IPS-11a (cell line): Measurements from ENCODE around the gene MAMDC2.
"Not testable (repeated sequence)": the region's sequence is repeated elsewhere in the genome, so short reads cannot be mapped to it uniquely, and the experiment has no call there.

ENCODE experiments used
- H3K4me3 ChIP-seq: one replicate; pipeline ENCODE4 v1.5.1; 2013; ENCODE audit warnings: low read depth, low read length, control low read depth

Gene MAMDC2

DNA sequence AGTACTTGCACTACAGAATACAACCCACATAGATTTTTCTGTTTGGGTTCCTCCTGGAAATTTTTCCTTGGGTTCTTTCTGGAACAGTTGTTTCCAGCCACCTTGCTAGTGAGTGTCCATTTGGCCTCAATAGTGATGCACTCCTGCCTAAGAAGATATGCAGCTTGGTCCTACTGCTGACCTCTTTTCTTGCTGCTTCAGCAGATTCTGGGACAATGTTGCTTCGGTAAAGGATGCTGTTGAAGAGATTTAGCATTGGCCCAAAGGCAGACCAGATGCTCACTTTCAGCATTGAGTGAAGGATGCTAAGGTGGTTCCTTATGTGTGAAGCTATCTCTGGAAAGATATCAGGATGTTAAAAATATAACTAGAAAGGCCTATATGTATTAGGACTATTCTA lies 128.9 kb downstream of the MAMDC2 start:
- H3K4me3 ChIP-seq, result no peak overlapping the region

DNA sequence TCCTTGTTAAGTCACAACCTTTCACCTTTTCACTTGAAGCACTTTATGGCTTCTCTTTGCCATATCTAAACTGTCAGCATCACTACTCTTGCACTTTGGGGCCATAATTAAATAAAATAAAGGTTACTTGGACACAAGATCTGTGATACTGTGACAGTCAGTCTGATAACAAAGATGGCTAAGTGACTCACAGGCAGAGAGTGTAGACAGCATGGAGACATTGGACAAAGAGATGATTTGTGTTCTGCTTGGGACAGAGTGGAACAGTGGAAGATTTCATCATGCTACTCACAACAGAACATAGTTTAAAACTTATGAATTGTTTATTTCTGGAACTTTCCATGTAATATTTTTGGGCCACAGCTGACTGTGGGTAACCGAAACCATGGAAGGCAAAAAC lies 133.5 kb downstream of the MAMDC2 start:
- no peak overlapping the region for H3K4me3 ChIP-seq

DNA sequence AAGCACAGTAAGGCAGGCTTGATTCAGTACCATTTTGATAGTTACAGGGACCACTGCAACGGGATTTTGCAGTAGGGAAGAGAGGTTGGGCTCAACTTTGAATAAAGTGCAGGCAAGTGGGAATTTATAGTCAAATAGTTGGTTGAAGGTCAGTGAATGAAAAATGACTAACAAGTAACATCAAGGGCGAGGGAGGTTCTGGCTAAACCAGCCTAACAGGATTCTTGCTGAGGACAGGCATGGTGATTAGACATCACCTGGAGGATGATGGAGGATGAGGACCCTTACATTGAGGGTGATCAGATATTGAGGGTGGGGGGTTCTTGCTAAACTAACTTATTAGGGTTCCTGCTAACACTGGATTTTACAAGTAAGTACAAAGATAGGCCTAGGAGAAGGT lies 149.1 kb downstream of the MAMDC2 start:
- H3K4me3 ChIP-seq, result no peak overlapping the region

DNA sequence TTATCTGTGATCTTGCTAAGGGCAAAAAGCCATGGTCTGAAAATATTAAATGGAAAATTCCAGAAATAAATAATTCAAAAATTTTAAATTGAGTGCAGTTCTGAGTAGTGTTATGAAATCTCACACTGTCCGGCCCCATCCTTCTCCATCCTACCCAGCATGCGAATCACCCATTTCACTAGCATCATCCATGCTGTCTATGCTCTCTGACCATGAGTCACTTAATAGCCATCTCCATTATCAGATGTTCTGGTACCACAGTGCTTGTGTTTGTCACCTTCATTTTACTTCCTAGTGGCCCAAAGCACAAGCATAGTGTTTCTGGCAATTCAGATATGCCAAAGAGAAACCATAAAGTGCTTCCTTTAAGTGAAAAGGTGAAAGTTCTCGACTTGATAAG lies 151.8 kb downstream of the MAMDC2 start:
- H3K4me3 ChIP-seq, result no peak overlapping the region

DNA sequence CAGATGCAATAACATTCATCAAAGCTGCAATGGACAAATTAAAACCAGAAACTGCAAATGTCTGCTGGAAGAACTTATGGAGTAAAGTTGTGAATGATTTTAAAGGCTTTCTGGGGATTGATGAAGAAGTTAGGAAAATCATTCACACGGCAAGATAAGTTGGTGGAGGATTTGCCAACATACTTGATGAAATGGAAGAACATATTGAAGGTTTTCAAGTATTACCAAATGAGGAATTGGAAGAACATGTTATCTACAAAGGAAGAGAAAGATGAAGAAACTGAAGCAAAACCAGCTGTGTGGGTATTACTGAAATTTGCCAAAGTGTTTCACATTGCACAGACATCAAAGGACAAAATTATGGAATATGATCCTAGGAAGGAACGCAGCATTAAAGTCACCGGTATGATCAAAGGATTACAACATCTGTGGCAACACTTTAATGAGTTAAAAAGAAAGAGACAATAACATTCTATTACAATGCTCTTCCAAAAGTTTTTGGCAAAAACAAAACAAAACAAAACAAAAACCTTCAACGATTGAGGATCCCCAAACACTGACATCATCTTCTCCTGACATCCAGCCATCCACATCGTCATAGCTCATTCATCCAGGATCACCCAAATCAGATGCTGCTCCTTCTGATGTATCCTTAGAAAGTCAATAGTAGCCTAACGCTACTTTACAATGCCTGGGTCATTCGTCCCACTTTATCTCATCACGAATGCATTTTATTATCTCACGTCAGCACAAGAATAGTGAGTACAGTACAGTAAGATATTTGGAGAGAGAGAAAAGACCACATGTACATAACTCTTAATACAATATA lies 153.8 kb downstream of the MAMDC2 start:
- no peak overlapping the region for H3K4me3 ChIP-seq

DNA sequence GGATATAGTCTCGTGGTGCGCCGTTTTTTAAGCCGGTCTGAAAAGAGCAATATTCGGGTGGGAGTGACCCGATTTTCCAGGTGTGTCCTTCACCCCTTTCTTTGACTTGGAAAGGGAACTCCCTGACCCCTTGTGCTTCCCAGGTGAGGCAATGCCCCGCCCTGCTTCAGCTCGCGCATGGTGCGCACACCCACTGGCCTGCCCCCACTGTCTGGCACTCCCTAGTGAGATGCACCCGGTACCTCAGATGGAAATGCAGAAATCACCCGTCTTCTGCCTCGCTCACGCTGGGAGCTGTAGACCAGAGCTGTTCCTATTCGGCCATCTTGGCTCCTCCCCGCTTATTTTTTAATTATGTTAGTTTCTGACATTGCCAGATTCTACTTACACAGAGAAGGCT lies 161.1 kb downstream of the MAMDC2 start:
- H3K4me3 ChIP-seq, result not testable (repeated sequence)

DNA sequence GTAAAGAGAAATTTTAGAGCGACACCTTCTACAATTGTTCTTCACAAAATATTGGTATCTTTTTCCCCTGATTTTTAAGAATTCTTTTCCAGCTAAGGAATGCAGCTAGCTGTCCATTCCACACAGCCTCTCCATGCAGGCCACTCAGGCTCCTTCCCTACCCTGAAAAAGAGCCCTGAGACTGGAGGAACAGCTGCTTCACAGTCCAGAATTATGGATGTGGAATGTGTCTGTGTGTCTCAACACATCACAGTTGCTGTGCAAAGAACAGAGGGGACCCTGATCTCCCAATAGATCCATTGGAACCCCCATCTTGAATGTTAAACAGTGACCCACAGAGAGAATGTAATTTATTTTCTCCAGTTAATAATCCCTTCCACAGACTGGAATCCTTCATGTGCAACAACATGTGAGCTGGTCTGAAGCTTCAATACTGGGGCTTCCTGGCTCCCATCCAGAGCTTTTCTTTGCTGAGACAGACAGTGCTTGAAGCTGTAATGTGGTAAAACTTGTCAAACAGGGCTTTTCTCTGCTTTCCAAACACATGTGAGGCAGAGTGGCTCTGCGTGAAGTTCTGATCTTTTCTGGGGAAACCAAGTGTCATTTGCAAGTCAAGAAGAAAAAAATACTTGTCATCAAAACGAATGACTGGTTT lies 161.8 kb downstream of the MAMDC2 start:
- H3K4me3 ChIP-seq, result no peak overlapping the region

DNA sequence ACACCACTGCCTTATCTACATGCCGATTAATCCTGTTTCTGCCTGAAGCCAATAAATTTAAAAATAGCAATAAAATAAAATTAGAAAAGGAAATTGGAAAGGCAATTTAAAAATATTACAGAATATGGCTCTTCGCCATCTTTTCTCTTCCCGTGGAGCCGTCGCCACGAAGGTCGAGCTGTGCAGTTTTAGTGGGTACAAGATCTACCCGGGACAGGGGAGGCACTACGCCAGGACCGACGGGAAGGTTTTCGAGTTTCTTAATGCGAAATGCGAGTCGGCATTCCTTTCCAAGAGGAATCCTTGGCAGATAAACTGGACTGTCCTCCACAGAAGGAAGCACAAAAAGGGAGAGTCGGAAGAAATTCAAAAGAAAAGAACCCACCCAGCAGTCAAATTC lies 173.4 kb downstream of the MAMDC2 start:
- H3K4me3 ChIP-seq, result no peak overlapping the region

DNA sequence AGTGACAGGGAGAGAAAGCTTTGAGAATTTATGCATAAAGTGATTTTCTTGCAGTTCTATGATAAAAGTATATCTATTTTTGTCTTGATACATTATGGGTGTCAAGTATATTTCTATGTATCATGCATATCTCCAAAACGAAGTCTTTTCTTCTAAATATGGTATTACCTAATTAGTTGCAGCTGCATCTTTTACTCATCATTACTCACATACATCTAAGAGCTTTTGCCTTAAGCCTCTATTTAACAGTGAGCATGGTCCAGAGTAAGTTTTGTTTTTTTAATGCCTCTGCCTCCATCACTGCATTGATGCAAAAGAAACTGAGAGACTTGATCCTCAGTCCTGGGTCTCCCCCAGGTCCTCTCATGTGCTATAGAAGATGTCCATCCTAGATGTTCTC lies 175.1 kb downstream of the MAMDC2 start:
- no peak overlapping the region for H3K4me3 ChIP-seq

DNA sequence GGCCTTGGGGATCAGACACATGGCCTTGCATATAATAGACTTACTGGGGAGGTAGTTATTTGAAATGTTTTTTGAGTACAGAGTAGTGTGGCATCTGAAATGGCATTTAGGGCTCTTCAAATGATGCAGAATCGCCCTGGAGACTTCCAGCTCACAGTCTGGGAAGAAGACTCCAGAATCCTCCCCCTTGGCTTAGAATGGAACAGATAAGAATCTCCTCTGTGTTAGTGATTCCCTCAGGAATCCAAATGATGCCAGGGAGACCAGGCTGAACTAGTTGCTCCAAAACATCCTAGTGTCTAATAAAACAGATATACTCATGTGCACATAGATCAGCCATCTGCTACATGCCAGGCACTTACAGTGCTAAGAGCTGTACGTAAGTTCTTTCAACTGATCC lies 176.6 kb downstream of the MAMDC2 start:
- no peak overlapping the region for H3K4me3 ChIP-seq

DNA sequence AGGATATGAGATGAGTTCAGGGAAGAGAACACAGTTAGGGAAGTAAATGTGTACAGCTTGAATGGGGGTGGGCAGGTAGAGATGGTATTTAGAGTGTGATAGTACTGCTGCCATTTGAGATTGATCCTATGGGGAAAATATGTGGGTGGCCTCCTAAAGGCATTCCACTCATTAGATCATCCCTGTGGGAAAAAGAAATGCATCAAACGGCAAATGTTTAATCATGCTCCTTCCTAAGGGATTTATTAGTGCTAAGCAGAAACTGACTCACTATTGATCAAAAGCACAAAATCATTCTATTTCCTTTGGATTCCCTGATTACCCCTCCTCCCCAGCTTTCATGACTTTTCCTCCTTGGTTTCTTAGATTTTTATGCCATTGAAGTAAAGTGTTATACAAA lies 178.7 kb downstream of the MAMDC2 start:
- no peak overlapping the region for H3K4me3 ChIP-seq

DNA sequence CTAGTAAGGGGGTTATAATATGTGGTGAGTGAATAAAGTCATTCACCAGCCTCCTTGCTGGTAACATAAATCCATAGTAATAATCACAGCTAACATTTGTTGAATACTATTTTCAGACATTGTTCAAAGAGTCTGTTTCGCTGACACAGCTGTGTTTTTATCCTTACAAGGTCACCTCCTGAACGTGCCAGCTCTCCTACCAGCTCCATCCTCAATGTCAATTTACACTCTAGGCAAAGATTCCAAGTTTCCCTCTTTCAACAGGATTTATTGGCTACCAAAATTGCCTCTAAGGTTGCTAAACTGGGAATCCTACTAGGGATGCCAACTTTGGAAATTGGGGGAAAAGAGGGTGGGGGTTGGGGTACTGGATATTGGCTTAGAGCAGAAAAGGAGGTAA lies 184.5 kb downstream of the MAMDC2 start:
- no peak overlapping the region for H3K4me3 ChIP-seq

DNA sequence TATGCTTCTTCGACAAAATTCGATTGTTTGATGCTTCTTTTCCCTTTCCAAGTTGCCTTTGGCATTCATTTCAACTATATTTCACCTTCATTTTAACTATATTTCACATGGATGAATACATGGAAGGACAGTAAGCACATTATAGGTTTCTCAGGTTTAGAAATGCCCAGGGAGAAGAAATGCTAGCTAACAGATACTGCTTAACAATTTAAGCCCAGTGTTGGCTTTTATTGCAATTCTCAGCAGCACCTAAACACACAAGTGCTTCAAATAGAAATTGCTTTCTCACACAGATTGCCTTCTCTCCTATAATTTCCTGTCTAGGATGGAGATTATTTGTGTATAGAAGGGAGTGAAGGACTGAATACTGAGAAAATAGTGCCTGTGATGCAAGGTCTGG lies 185.0 kb downstream of the MAMDC2 start:
- no peak overlapping the region for H3K4me3 ChIP-seq

DNA sequence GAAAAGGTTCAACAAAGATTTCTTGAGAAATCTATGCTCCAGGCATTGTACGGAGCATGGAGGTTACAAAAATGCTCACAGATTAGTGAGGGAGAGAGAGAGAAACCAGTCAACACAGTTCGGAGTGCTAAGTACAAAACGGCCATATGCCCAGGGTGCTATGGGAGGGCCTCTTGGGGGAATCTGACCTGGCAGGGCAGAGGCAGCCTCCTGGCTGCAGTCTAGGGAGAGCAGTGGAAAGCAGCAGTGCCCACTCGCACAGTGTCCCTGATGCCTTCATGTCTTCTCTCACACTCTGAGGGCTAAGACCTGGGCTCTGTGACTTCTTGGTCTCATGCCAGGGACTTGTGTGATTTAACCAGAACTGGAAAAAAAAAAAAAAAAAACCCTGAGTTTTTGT lies 185.4 kb downstream of the MAMDC2 start:
- no peak overlapping the region for H3K4me3 ChIP-seq

DNA sequence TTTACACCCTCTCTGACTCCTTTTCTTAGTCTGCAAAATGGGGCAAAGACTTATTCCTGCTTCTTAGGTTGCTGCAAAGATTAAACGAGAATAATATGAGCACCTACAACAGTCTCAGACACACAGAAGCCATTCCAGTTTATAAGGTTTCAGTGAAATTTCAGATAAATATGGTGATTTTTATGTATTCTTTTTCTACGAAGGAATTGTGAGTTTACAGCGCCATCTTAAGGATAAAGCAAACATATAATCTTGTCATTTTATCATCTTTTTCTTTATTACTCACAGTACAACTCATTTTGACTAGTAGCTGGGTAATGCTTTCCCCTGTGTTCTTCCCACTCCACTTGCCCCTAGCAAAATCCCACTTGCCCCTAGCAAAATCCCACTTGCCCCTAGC lies 185.9 kb downstream of the MAMDC2 start:
- no peak overlapping the region for H3K4me3 ChIP-seq

DNA sequence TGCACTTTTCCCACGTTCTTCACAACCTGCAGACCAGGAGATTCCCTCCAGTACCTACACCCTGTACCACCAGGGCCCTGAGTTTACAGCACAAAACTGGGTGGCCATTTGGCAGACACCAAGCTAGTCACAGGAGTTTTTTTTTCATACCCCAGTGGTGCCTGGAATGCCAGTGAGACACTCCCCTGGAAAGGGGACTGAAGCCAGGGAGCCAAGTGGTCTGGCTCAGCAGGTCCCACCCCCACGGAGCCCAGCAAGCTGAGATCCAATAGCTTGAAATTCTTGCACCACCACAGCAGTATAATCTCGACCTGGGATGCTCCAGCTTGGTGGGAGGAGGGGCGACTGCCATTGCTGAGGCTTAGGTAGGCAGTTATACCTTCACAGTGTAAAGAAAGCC lies 188.8 kb downstream of the MAMDC2 start:
- H3K4me3 ChIP-seq, result no peak overlapping the region

DNA sequence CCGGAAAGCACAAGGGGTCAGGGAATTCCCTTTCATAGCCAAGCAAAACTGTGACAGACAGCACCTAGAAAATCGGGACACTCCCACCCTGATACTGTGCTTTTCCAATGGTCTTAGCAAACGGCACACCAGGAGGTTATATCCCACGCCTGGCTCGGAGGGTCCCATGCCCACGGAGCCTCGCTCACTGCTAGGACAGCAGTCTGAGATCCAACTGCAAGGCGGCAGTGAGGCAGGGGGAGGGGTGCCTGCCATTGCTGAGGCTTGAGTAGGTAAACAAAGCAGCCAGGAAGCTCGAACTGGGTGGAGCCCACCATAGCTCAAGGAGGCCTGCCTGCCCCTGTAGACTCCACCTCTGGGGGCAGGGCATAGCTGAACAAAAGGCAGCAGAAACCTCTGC lies 190.6 kb downstream of the MAMDC2 start:
- H3K4me3 ChIP-seq, result not testable (repeated sequence)

DNA sequence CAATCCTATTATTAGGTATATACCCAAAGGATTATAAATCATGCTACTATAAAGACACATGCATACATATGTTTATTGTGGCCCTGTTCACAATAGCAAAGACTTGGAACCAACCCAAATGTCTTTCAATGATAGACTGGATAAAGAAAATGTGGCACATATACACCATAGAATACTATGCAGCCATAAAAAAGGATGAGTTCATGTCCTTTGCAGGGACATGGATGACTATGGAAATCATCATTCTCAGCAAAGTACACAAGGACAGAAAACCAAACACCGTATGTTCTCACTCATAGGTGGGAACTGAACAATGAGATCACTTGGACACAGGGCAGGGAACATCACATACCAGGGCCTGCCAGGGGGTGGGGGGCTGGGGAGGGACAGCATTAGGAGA lies 202.3 kb downstream of the MAMDC2 start:
- not testable (repeated sequence) for H3K4me3 ChIP-seq

DNA sequence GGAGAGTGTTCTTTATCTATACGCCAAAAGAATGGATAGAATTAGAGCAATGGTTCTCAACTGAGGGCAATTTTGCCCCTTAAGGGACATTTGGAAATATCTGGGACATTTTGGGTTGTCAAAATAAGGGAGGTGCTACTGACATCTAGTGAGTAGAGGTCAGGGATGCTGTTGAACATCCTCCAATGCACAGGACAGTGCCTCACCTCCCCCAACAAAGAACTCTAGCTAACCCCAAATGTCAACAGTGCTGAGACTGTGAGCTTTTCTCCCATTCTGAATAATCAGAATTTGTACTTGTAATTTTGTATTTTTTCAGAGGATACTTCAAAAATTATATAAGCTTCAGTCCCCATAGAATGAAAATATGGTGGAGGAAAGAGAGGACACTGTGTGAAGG lies 206.6 kb downstream of the MAMDC2 start:
- H3K4me3 ChIP-seq, result no peak overlapping the region

DNA sequence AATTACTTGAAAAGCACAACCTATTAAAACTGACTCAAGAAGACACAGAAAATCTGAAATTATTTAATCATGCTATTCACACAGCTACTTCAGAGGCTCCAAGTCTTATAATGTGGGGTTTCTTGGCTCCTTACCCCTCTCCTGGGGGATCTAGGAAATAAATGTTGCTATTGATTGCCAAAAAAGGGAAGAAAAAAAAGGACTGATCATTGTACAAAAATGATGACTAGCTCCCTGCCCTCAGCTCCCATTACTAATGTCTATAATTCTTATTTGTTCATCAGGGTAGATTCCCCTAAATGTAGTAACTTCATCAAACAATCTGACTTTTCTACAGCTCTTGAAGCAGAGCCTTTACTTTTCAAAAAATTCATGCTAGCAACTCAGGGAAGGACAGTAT lies 211.8 kb downstream of the MAMDC2 start:
- no peak overlapping the region for H3K4me3 ChIP-seq

DNA sequence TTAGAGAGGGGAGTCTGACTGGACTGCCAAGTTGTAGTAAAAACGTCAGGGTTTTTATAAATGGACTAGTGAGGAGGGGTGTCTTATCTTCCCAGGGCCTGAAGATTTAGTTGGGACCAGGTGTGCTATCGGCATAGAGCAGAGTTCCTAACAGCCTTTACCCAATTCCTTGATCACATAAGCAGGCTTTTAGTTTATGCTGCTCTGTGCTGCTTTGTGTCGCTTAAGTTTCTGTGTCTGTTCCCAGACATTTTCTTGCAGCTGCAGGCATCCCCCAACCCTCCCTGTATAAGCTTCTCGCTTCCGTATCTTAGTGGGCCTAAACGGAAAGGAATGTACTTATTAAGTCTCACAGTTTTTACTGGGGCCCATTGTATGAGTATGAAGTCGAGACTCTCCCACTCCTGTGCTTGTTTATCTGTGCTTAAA lies 212.5 kb downstream of the MAMDC2 start:
- H3K4me3 ChIP-seq, result no peak overlapping the region

DNA sequence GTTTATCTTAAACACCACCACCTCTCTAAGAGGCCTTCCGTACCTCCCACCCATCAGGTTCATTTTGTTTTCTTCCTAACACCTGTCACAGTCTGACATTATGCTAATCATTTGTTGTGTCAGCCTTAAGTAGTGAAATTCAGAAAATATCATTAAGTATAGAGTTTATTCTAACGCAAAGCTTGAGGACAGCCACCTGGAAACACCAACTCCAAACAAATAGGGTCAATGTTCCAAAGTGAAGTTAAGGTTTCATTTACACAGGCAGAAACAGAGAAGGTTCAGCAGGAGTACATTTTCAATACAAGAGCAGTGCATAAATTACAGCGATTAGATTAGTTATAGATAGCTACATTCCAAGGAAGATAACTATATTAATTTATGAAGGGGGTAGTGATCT lies 213.9 kb downstream of the MAMDC2 start:
- no peak overlapping the region for H3K4me3 ChIP-seq
